Astrocyte (in vitro differentiated cells and primary cell): ENCODE results near the gene PDGFRA. TPM values are rescaled to one million over a fixed set of nuclear protein-coding genes. Genes with fewer than 3 reads are reported as not detected.

Source experiments
- DNase-seq: peaks from one replicate; pipeline ENCODE4 v3.0.0-alpha.2; 2010; ENCODE audit warnings: low read depth
- FAIRE-seq: peaks from 2 replicates; lab custom pipeline; 2011; peaks lifted over from hg19 to GRCh38; lab: Jason Lieb, UNC
- H2AFZ ChIP-seq: 2 replicates; pipeline ENCODE4 v1.6.0; 2012; ENCODE audit warnings: low read depth, low read length, inconsistent platforms
- H3K27ac ChIP-seq: 2 replicates; pipeline ENCODE4 v1.5.1; 2011; ENCODE audit warnings: low read depth, low read length, inconsistent platforms
- H3K27me3 ChIP-seq: 2 replicates; pipeline ENCODE4 v1.6.0; 2011; ENCODE audit warnings: low read length, inconsistent platforms; ENCODE audit not compliant: insufficient read depth
- H3K36me3 ChIP-seq: 2 replicates; pipeline ENCODE4 v1.5.1; 2011; ENCODE audit warnings: low read length, inconsistent platforms; ENCODE audit not compliant: insufficient read depth
- H3K4me1 ChIP-seq: 2 replicates; pipeline ENCODE4 v1.5.1; 2011; ENCODE audit warnings: low read length, inconsistent platforms; ENCODE audit not compliant: insufficient read depth
- H3K4me2 ChIP-seq: 2 replicates; pipeline ENCODE4 v1.6.0; 2012; ENCODE audit warnings: low read length, inconsistent platforms
- H3K4me3 ChIP-seq: 2 replicates; pipeline ENCODE4 v1.5.1; 2011; ENCODE audit warnings: low read depth, mild to moderate bottlenecking, low read length, inconsistent platforms; ENCODE audit not compliant: insufficient read depth
- H3K79me2 ChIP-seq: 2 replicates; pipeline ENCODE4 v1.6.0; 2012; ENCODE audit warnings: mild to moderate bottlenecking, low read length, inconsistent platforms; ENCODE audit not compliant: insufficient read depth
- H3K9ac ChIP-seq: 2 replicates; pipeline ENCODE4 v1.6.0; 2012; ENCODE audit warnings: mild to moderate bottlenecking, low read length, inconsistent platforms
- H3K9me3 ChIP-seq: 2 replicates; pipeline ENCODE4 v1.5.1; 2012; ENCODE audit warnings: low read depth, mild to moderate bottlenecking, low read length, inconsistent platforms; ENCODE audit not compliant: insufficient read depth
- H4K20me1 ChIP-seq: 2 replicates; pipeline ENCODE4 v1.6.0; 2012; ENCODE audit warnings: low read length, inconsistent platforms; ENCODE audit not compliant: insufficient read depth
- H3K27ac Mint-ChIP-seq: one replicate; pipeline ENCODE4 v1.8.0; 2021; ENCODE audit warnings: mild to moderate bottlenecking, mixed read lengths; ENCODE audit not compliant: unreplicated experiment
- H3K27me3 Mint-ChIP-seq: one replicate; pipeline ENCODE4 v1.8.0; 2021; ENCODE audit warnings: low read depth, mixed read lengths; ENCODE audit not compliant: unreplicated experiment
- H3K36me3 Mint-ChIP-seq: one replicate; pipeline ENCODE4 v1.8.0; 2021; ENCODE audit warnings: low read depth, mixed read lengths; ENCODE audit not compliant: unreplicated experiment
- H3K4me1 Mint-ChIP-seq: one replicate; pipeline ENCODE4 v1.8.0; 2021; ENCODE audit warnings: low read depth, mixed read lengths; ENCODE audit not compliant: unreplicated experiment
- H3K4me3 Mint-ChIP-seq: one replicate; pipeline ENCODE4 v1.8.0; 2021; ENCODE audit warnings: mild to moderate bottlenecking, moderate library complexity, mixed read lengths; ENCODE audit not compliant: unreplicated experiment
- H3K9me3 Mint-ChIP-seq: one replicate; pipeline ENCODE4 v1.8.0; 2021; ENCODE audit warnings: mild to moderate bottlenecking, mixed read lengths; ENCODE audit not compliant: unreplicated experiment
- EZH2 ChIP-seq: IDR thresholded peaks from 2 replicates; pipeline ENCODE4 v1.6.1; 2012; ENCODE audit warnings: mild to moderate bottlenecking, low read length, inconsistent platforms; ENCODE audit not compliant: insufficient read depth
- total RNA-seq: library from RNA; stranded (reverse); gene quantifications from 2 replicates; pipeline ENCODE4 v1.2.1, GENCODE V29; 2021
- TF ChIP-seq, protein P1 (sequence below): IDR thresholded peaks from 2 replicates; pipeline ENCODE4 v1.5.1; 2011; ENCODE audit warnings: low read depth, mild to moderate bottlenecking, inconsistent platforms, low read length, moderate library complexity; ENCODE audit not compliant: insufficient read depth

Gene PDGFRA
- total RNA-seq, 1 donor from 2014 or later, result 9.2 TPM

- Histone ChIP-seq H3K4me2 (peak overlapping the region; percentile 92), H3K79me2 (peaks cover 9% of the 10 kb centered on the region), H2AFZ (peak overlapping the region; percentile 76), H3K9ac (peak overlapping the region; percentile 69), H3K36me3 (no peaks in the 10 kb centered on the region), H3K9me3 (no peaks in the 10 kb centered on the region), H3K4me1 (peaks cover 44% of the 10 kb centered on the region), H3K27ac (no peak overlapping the region), H4K20me1 (no peaks in the 10 kb centered on the region), H3K4me3 (peak overlapping the region; percentile 26), H3K27me3 (no peaks in the 10 kb centered on the region)
- no peak for DNase-seq
- Mint-ChIP-seq H3K9me3 (peaks cover 2% of the 10 kb centered on the region), H3K36me3 (no peaks in the 10 kb centered on the region), H3K27ac (peak overlapping the region; percentile 77), H3K4me3 (peak overlapping the region; percentile 85), H3K4me1 (peaks cover 17% of the 10 kb centered on the region), H3K27me3 (peaks cover 53% of the 10 kb centered on the region)
- FAIRE-seq, result no peak
- no peak for TF ChIP-seq EZH2
- TF ChIP-seq, protein P1, sequence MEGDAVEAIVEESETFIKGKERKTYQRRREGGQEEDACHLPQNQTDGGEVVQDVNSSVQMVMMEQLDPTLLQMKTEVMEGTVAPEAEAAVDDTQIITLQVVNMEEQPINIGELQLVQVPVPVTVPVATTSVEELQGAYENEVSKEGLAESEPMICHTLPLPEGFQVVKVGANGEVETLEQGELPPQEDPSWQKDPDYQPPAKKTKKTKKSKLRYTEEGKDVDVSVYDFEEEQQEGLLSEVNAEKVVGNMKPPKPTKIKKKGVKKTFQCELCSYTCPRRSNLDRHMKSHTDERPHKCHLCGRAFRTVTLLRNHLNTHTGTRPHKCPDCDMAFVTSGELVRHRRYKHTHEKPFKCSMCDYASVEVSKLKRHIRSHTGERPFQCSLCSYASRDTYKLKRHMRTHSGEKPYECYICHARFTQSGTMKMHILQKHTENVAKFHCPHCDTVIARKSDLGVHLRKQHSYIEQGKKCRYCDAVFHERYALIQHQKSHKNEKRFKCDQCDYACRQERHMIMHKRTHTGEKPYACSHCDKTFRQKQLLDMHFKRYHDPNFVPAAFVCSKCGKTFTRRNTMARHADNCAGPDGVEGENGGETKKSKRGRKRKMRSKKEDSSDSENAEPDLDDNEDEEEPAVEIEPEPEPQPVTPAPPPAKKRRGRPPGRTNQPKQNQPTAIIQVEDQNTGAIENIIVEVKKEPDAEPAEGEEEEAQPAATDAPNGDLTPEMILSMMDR, result no peak
Measured at GRCh38 chr4:54225598-54226403, 3.3 kb upstream of the PDGFRA start.

DNA sequence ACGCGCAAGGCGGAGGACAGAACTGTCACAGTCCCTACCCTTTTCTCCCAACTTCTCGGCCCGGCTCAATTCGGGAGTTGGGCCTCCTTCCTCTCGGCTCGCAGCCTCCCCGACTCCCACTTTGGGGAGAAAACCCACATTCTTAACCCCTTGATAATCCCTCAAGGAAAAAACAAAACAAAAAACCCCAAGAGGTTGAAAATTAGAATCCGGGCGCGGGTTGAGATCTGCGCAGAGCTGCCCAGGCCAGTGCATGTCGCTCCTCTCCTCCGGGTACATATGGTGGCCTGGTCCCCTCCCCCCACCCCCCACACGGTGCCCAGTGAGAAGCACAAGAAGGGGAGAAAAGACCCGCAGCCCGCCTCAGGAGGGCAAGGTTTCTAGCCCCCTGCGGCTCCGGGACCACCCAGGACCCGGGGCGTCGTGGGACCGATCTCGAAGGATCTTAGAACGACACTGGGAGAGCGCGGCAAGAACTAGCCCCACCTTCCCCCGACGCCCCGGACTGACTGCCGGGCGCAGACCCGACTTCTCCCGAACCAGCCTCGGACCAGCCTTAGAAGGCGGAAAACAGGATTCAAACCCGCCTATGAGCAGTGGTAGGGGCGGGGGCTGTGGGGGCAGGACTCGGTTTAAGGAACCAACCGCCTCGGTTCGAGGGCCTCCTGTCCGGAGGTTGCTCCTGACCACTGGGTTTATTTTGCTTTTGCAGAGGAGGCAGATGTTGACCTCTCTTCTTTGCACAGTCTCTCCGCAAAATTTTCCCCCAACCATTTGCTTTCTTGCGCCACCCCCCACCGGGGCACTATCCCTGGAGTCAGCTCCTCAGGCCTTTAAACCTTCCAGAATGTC, 2.5 kb upstream of the PDGFRA start:
- Mint-ChIP-seq H3K36me3 (no peaks in the 10 kb centered on the region), H3K27ac (peak overlapping the region; percentile 50), H3K27me3 (peaks cover 52% of the 10 kb centered on the region), H3K4me1 (peaks cover 17% of the 10 kb centered on the region), H3K9me3 (peaks cover 2% of the 10 kb centered on the region), H3K4me3 (peak overlapping the region; percentile 85)
- Histone ChIP-seq H2AFZ (peak overlapping the region; percentile 76), H3K4me1 (peaks cover 50% of the 10 kb centered on the region), H3K4me3 (peak overlapping the region; percentile 69), H3K79me2 (peaks cover 18% of the 10 kb centered on the region), H3K27me3 (peaks cover 3% of the 10 kb centered on the region), H3K9ac (peak overlapping the region; percentile 69), H3K4me2 (peak overlapping the region; percentile 92), H4K20me1 (no peaks in the 10 kb centered on the region), H3K36me3 (no peaks in the 10 kb centered on the region), H3K27ac (peak overlapping the region; percentile 52), H3K9me3 (no peaks in the 10 kb centered on the region)
- no peak for TF ChIP-seq EZH2
- TF ChIP-seq, protein P1, result no peak
- FAIRE-seq (no peak), DNase-seq (peak; percentile 60)
